Endothelial cell of umbilical vein (primary cell): Measurements from ENCODE around the gene ACSL6. TPM values are rescaled to one million over a fixed set of nuclear protein-coding genes. Genes with fewer than 3 reads are reported as not detected.

Source experiments
- BruUV-seq: library from RNA; stranded (reverse); fragments of 400-500 nt; replicated peaks from 2 replicates; lab custom pipeline; 2021; lab: Mats Ljungman, UMichigan
- CTCF ChIA-PET: fragments of 300-600, 350-600 bp; sonication (Branson Sonifier 250); formaldehyde crosslinking; loops from one replicate; lab custom pipeline; 2021; ENCODE audit warnings: antibody characterized with exemption, inconsistent platforms; lab: Charles Lee
- POLR2A ChIA-PET: fragments of 300-600, 350-600 bp; sonication (Branson Sonifier 250); formaldehyde crosslinking; loops from one replicate; lab custom pipeline; 2021; ENCODE audit warnings: antibody characterized with exemption, inconsistent platforms; lab: Charles Lee
- DNase-seq: peaks from one replicate; pipeline ENCODE4 v3.0.0-alpha.2; 2011; ENCODE audit warnings: low read depth, low spot score
- FAIRE-seq: peaks from 2 replicates; lab custom pipeline; 2011; peaks lifted over from hg19 to GRCh38; lab: Jason Lieb, UNC
- H2AFZ ChIP-seq: 2 replicates; pipeline ENCODE4 v1.6.0; 2012; ENCODE audit warnings: low read depth, low read length, control low read depth, inconsistent platforms
- H3K27ac ChIP-seq: 2 replicates; pipeline ENCODE4 v1.5.1; 2011; ENCODE audit warnings: low read depth, mild to moderate bottlenecking, control low read depth, low read length, moderate library complexity; ENCODE audit not compliant: insufficient read depth
- H3K27me3 ChIP-seq, 2 experiments: 2 replicates each; pipeline versions ENCODE4 v1.6.0 to v1.6.1; 2011; ENCODE audit warnings: low read length in 2 of 2, mixed read lengths in 1 of 2; ENCODE audit not compliant: control insufficient read depth in 2 of 2, insufficient read depth in 2 of 2
- H3K36me3 ChIP-seq, 2 experiments: 2 replicates in 1 of 2; 3 replicates in 1 of 2; pipeline ENCODE4 v1.5.1; 2011; ENCODE audit warnings: low read length in 2 of 2, mild to moderate bottlenecking in 1 of 2, moderate library complexity in 1 of 2; ENCODE audit not compliant: control insufficient read depth in 2 of 2, insufficient read depth in 2 of 2; ENCODE audit errors: extremely low read depth in 1 of 2
- H3K4me1 ChIP-seq: 3 replicates; pipeline ENCODE4 v1.5.1; 2011; ENCODE audit warnings: mild to moderate bottlenecking, low read length; ENCODE audit not compliant: control insufficient read depth, insufficient read depth; ENCODE audit errors: extremely low read depth
- H3K4me2 ChIP-seq: 2 replicates; pipeline ENCODE4 v1.6.1; 2011; ENCODE audit warnings: low read length, control low read depth, mixed read lengths; ENCODE audit not compliant: insufficient read depth
- H3K4me3 ChIP-seq, 3 experiments: fragments of 200-600 bp in 1 of 3; sonication (generic), shearing (Covaris generic) in 1 of 3; replicated peaks in 1 of 3; 2 replicates each; pipeline ENCODE4 v1.5.1; 2011 to 2016; ENCODE audit warnings: control low read depth in 3 of 3, low read length in 3 of 3, mild to moderate bottlenecking in 2 of 3, inconsistent platforms in 1 of 3, low read depth in 1 of 3, moderate library complexity in 1 of 3; ENCODE audit not compliant: insufficient read depth in 1 of 3
- H3K79me2 ChIP-seq: 2 replicates; pipeline ENCODE4 v1.6.0; 2012; ENCODE audit warnings: low read length, inconsistent platforms; ENCODE audit not compliant: control insufficient read depth, insufficient read depth
- H3K9ac ChIP-seq: replicated peaks from 2 replicates; pipeline ENCODE3; 2011; ENCODE audit warnings: low read length, control low read depth; ENCODE audit not compliant: insufficient read depth; ENCODE audit errors: extremely low read depth
- H3K9me1 ChIP-seq: replicated peaks from 3 replicates; pipeline ENCODE4 v1.6.0; 2011; ENCODE audit warnings: mild to moderate bottlenecking, low read length; ENCODE audit not compliant: control insufficient read depth, insufficient read depth; ENCODE audit errors: extremely low read depth
- H3K9me3 ChIP-seq: replicated peaks from 2 replicates; pipeline ENCODE4 v1.5.1; 2012; ENCODE audit warnings: low read length, inconsistent platforms; ENCODE audit not compliant: control insufficient read depth, insufficient read depth
- H4K20me1 ChIP-seq: replicated peaks from 2 replicates; pipeline ENCODE3; 2011; ENCODE audit warnings: mild to moderate bottlenecking, low read length; ENCODE audit not compliant: control insufficient read depth, insufficient read depth; ENCODE audit errors: extremely low read depth
- CTCF ChIP-seq, 2 donors: IDR thresholded peaks; 1 replicate in 1 of 2; 2 replicates in 1 of 2; pipeline ENCODE4 v1.5.1; 2011; ENCODE audit warnings: low read length in 2 of 2, mild to moderate bottlenecking in 2 of 2, moderate library complexity in 2 of 2, control low read depth in 1 of 2, inconsistent platforms in 1 of 2, low read depth in 1 of 2; ENCODE audit not compliant: insufficient read depth in 1 of 2; ENCODE audit errors: extremely low read depth in 1 of 2
- EZH2 ChIP-seq: IDR thresholded peaks from 2 replicates; pipeline ENCODE4 v1.6.1; 2012; ENCODE audit warnings: borderline replicate concordance, low read depth, mild to moderate bottlenecking, moderate library complexity, low read length, inconsistent platforms; ENCODE audit not compliant: severe bottlenecking
- FOS ChIP-seq: IDR thresholded peaks from 2 replicates; pipeline ENCODE4 v1.6.1; 2011; ENCODE audit warnings: mild to moderate bottlenecking, low read length, moderate library complexity, borderline replicate concordance; ENCODE audit not compliant: insufficient read depth
- GATA2 ChIP-seq: IDR thresholded peaks from 2 replicates; pipeline ENCODE4 v1.7.0; 2011; ENCODE audit warnings: low read depth, mild to moderate bottlenecking, moderate library complexity, mixed read lengths, low read length; ENCODE audit not compliant: insufficient read length, insufficient read depth
- JUN ChIP-seq: IDR thresholded peaks from 2 replicates; pipeline ENCODE4 v1.6.1; 2011; ENCODE audit warnings: borderline replicate concordance, low read depth; ENCODE audit not compliant: insufficient read length, insufficient read depth
- MAX ChIP-seq: IDR thresholded peaks from 2 replicates; pipeline ENCODE4 v1.6.1; 2011; ENCODE audit not compliant: insufficient read depth, insufficient read length
- MYC ChIP-seq: IDR thresholded peaks from one replicate; pipeline ENCODE4 v1.6.1; 2011; ENCODE audit warnings: mild to moderate bottlenecking, low read depth, low read length
- POLR2A ChIP-seq: IDR thresholded peaks from 2 replicates; pipeline ENCODE4 v1.6.1; 2012; ENCODE audit warnings: low read depth, mild to moderate bottlenecking, control low read depth, low read length
- POLR2AphosphoS5 ChIP-seq: IDR thresholded peaks from 2 replicates; pipeline ENCODE4 v1.6.1; 2012; ENCODE audit warnings: low read depth, mild to moderate bottlenecking, control low read depth, low read length, moderate library complexity; ENCODE audit not compliant: insufficient read depth
- dilution Hi-C: fragments of 300-500 bp; cut with MboI; formaldehyde crosslinking; loops from one replicate; pipeline ENCODE4 v1.15.0; 2019; ENCODE audit warnings: low sequenced_read_pairs; ENCODE audit not compliant: extremely low pct_ligation_motif_present
- intact Hi-C: fragments of 100-400 bp; cut with micrococcal nuclease; formaldehyde crosslinking; loops from one replicate; pipeline ENCODE4 v1.10.0; 2022
- polyA plus RNA-seq, 4 experiments: library from polyadenylated mRNA; depleted of rRNA in 3 of 4; stranded (reverse) in 3 of 4; unstranded in 1 of 4; fragments of >200 nt; gene quantifications; 2 replicates each; pipeline versions ENCODE4 v1.2.1 to v1.2.3, GENCODE V29; 2011 to 2012; ENCODE audit warnings: missing spikeins in 1 of 4
- total RNA-seq: library from RNA; stranded (reverse); gene quantifications from 2 replicates; pipeline ENCODE4 v1.2.3, GENCODE V29; 2021

ACSL6 gene
- total and polyA plus RNA-seq, 2 donors (not counting 3 experiments of a cell fraction or from before 2014, with no cell fraction given), result not detected

- ChIA-PET CTCF (interaction anchor here (0.6 to 1.8 kb wide), 5 partner anchors 8 to 496 kb away, joined by 3 to 5 read pairs (median 4); no protein-coding TSS in a partner anchor), POLR2A (no interaction called here)
- H3K27me3 ChIP-seq, result peaks cover 0 to 1% of the 10 kb centered on the region in 2 experiments
- no peak overlapping the region for H3K9ac ChIP-seq
- no peak for FAIRE-seq
- H3K9me3 ChIP-seq, result no peaks in the 10 kb centered on the region
- dilution Hi-C loops, result no loop called here
- H2AFZ ChIP-seq, result no peak overlapping the region
- no peaks in the 10 kb centered on the region for H3K36me3 ChIP-seq
- BruUV-seq, result no TSS peak
- no peak overlapping the region for H3K4me3 ChIP-seq
- no peaks in the 10 kb centered on the region for H4K20me1 ChIP-seq
- TF ChIP-seq CTCF (IDR thresholded peaks at IDR 0.05; ENCODE audit: extremely low read depth in 1 of 2, insufficient read depth in 1 of 2, low read depth in 1 of 2, low read length in 2 of 2), result no peak
- no peak for TF ChIP-seq POLR2A
- TF ChIP-seq FOS, result no peak
- TF ChIP-seq MAX, result no peak
- no peak for TF ChIP-seq MYC
- TF ChIP-seq POLR2AphosphoS5, result no peak
- TF ChIP-seq GATA2, result no peak
- no peak for TF ChIP-seq EZH2
- TF ChIP-seq JUN, result no peak
- H3K4me2 ChIP-seq, result no peak overlapping the region
- no peak for DNase-seq
- H3K9me1 ChIP-seq, result no peaks in the 10 kb centered on the region
- intact Hi-C loops, result no loop called here
- H3K79me2 ChIP-seq, result no peaks in the 10 kb centered on the region
- H3K27ac ChIP-seq, result no peak overlapping the region
- no peaks in the 10 kb centered on the region for H3K4me1 ChIP-seq
These were observed 46.2 kb upstream of the ACSL6 start for GRCh38 chr5:132057498-132058255.
